Activated naive CD4-positive, alpha-beta T cell treated with anti-CD3 and anti-CD28 coated beads for 36 hours (primary cell): ENCODE results near the gene FLRT2. TPM values are rescaled to one million over a fixed set of nuclear protein-coding genes. Genes with fewer than 3 reads are reported as not detected.

Source experiments
- CTCF ChIA-PET: fragments of 350-600 bp; sonication (Branson Sonifier 250); formaldehyde crosslinking; loops from one replicate; lab custom pipeline; 2021; ENCODE audit warnings: antibody characterized with exemption; lab: Charles Lee
- DNase-seq: peaks from one replicate; pipeline ENCODE4 v3.0.0-alpha.2; 2020
- H3K27ac Mint-ChIP-seq: one replicate; pipeline ENCODE4 v1.8.0; 2021; ENCODE audit warnings: mild to moderate bottlenecking, mixed read lengths
- H3K27me3 Mint-ChIP-seq: one replicate; pipeline ENCODE4 v1.8.0; 2021; ENCODE audit warnings: low read depth, mixed read lengths
- H3K36me3 Mint-ChIP-seq: one replicate; pipeline ENCODE4 v1.8.0; 2021; ENCODE audit warnings: low read depth, mixed read lengths
- H3K4me1 Mint-ChIP-seq: one replicate; pipeline ENCODE4 v1.8.0; 2021; ENCODE audit warnings: low read depth, mixed read lengths
- H3K4me3 Mint-ChIP-seq: one replicate; pipeline ENCODE4 v1.8.0; 2021; ENCODE audit warnings: mild to moderate bottlenecking, moderate library complexity, mixed read lengths
- H3K9me3 Mint-ChIP-seq: one replicate; pipeline ENCODE4 v1.8.0; 2021; ENCODE audit warnings: mixed read lengths
- intact Hi-C: fragments of 100-400 bp; cut with micrococcal nuclease; formaldehyde crosslinking; loops from one replicate; pipeline ENCODE4 v1.15.1; 2023
- total RNA-seq, 2 experiments: library from RNA; stranded (reverse); gene quantifications; one replicate each; pipeline ENCODE4 v1.2.3, GENCODE V29; 2021

The FLRT2 gene
- total RNA-seq, 2 experiments from 2014 or later, result not detected

DNA sequence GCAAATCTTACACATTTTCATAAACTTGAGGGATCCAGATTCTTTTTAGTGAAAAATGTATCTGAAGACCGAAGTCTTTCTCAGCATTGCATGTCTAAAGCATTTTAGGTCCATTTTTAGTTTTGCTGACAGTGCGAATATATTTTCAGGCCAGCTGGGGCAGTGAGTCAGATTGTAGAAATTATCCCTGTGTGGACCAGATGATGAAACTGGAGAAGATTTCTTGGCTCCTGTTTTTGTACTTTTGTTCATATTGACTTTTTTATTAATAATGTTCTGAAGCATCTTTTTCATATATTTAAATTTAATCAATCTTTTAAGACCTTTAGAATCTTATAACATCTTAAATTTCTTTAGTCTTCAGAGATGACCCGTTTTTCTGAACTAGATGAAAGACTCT, 173.1 kb downstream of the FLRT2 start:
- Mint-ChIP-seq H3K27ac (no peak overlapping the region), H3K36me3 (no peaks in the 10 kb centered on the region), H3K4me3 (no peak overlapping the region), H3K9me3 (peaks cover 5% of the 10 kb centered on the region), H3K27me3 (no peaks in the 10 kb centered on the region), H3K4me1 (no peaks in the 10 kb centered on the region)
- DNase-seq, result no peak
- intact Hi-C loops, result no loop called here
- CTCF ChIA-PET, result no interaction called here
